ENCODE measurements around the gene GCC2. TPM values are rescaled to one million over a fixed set of nuclear protein-coding genes. Genes with fewer than 3 reads are reported as not detected.

GCC2 gene
- polyA plus RNA-seq, 1 donor from 2014 or later, result 23.6 TPM

- Histone ChIP-seq H3K4me3 (ENCODE audit: low read length) (no peak overlapping the region), H3K9me3 (ENCODE audit: low read length) (no peaks in the 10 kb centered on the region), H2AFZ (ENCODE audit: low read depth, low read length) (no peak overlapping the region), H3F3A (ENCODE audit: insufficient read depth, low read length, poor library complexity, severe bottlenecking) (no peaks in the 10 kb centered on the region), H3K79me2 (replicated peaks; ENCODE audit: insufficient read depth, low read length) (no peaks in the 10 kb centered on the region), H3K9ac (ENCODE audit: low read length) (no peak overlapping the region), H3K9me2 (ENCODE audit: insufficient read depth, low read length) (no peaks in the 10 kb centered on the region), H3K27ac (ENCODE audit: low read length) (no peak overlapping the region), H3K27me3 (ENCODE audit: insufficient read depth, low read depth, low read length) (no peaks in the 10 kb centered on the region), H3K36me3 (ENCODE audit: insufficient read depth, low read length) (no peaks in the 10 kb centered on the region), H3K4me2 (ENCODE audit: low read length) (no peak overlapping the region), H4K20me1 (ENCODE audit: insufficient read depth) (no peaks in the 10 kb centered on the region)
- no peak for TF ChIP-seq EZH2 (IDR thresholded peaks at IDR 0.05; ENCODE audit: borderline replicate concordance, insufficient read depth, low read length, poor library complexity, severe bottlenecking)
- no peak for TF ChIP-seq EP300 (conservative IDR thresholded peaks at IDR 0.05; ENCODE audit: poor library complexity, severe bottlenecking)
- no peak for TF ChIP-seq POLR2AphosphoS5 (IDR thresholded peaks at IDR 0.05)
- no peak for TF ChIP-seq SMC3 (conservative IDR thresholded peaks at IDR 0.05; ENCODE audit: poor library complexity)
- no peak for TF ChIP-seq RAD21 (conservative IDR thresholded peaks at IDR 0.05)
- TF ChIP-seq MXI1 (conservative IDR thresholded peaks at IDR 0.05; ENCODE audit: poor library complexity, severe bottlenecking), result no peak
- TF ChIP-seq CTCF (IDR thresholded peaks at IDR 0.05; ENCODE audit: poor library complexity, severe bottlenecking), result no peak
- TF ChIP-seq TAF1 (IDR thresholded peaks at IDR 0.05; ENCODE audit: low read depth), result no peak
- TF ChIP-seq, protein P1, sequence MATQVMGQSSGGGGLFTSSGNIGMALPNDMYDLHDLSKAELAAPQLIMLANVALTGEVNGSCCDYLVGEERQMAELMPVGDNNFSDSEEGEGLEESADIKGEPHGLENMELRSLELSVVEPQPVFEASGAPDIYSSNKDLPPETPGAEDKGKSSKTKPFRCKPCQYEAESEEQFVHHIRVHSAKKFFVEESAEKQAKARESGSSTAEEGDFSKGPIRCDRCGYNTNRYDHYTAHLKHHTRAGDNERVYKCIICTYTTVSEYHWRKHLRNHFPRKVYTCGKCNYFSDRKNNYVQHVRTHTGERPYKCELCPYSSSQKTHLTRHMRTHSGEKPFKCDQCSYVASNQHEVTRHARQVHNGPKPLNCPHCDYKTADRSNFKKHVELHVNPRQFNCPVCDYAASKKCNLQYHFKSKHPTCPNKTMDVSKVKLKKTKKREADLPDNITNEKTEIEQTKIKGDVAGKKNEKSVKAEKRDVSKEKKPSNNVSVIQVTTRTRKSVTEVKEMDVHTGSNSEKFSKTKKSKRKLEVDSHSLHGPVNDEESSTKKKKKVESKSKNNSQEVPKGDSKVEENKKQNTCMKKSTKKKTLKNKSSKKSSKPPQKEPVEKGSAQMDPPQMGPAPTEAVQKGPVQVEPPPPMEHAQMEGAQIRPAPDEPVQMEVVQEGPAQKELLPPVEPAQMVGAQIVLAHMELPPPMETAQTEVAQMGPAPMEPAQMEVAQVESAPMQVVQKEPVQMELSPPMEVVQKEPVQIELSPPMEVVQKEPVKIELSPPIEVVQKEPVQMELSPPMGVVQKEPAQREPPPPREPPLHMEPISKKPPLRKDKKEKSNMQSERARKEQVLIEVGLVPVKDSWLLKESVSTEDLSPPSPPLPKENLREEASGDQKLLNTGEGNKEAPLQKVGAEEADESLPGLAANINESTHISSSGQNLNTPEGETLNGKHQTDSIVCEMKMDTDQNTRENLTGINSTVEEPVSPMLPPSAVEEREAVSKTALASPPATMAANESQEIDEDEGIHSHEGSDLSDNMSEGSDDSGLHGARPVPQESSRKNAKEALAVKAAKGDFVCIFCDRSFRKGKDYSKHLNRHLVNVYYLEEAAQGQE (IDR thresholded peaks at IDR 0.05; ENCODE audit: borderline replicate concordance), result no peak
These were observed 49.5 kb upstream of the GCC2 start for GRCh38 chr2:108399479-108399878.

DNA sequence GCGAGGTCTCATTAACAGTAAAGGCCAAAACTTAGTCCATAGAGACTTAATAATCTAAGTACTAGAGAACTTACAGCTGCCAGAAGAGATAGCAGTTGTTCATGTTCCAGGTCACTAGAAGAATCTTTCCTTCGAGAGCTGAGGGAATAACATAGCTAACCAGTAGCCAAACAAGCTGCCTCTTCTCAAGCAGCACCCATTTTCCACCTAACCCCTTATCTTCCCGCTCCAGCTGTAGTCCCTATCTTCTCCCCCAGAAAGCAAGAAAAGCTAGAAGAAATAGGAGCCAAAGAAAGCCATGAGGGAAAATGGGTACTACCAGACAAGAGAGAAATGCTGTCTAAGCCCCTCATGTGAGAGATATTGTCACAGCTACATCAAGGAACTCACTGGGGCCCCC is 47.2 kb upstream of the GCC2 start:
- Histone ChIP-seq H4K20me1 (ENCODE audit: insufficient read depth) (no peaks in the 10 kb centered on the region), H3K9ac (ENCODE audit: low read length) (no peak overlapping the region), H3K79me2 (replicated peaks; ENCODE audit: insufficient read depth, low read length) (no peaks in the 10 kb centered on the region), H3K27ac (ENCODE audit: low read length) (no peak overlapping the region), H3K9me2 (ENCODE audit: insufficient read depth, low read length) (no peaks in the 10 kb centered on the region), H3K27me3 (ENCODE audit: insufficient read depth, low read depth, low read length) (no peaks in the 10 kb centered on the region), H3F3A (ENCODE audit: insufficient read depth, low read length, poor library complexity, severe bottlenecking) (no peaks in the 10 kb centered on the region), H3K4me3 (ENCODE audit: low read length) (no peak overlapping the region), H3K4me2 (ENCODE audit: low read length) (no peak overlapping the region), H2AFZ (ENCODE audit: low read depth, low read length) (no peak overlapping the region), H3K36me3 (ENCODE audit: insufficient read depth, low read length) (no peaks in the 10 kb centered on the region), H3K9me3 (ENCODE audit: low read length) (no peaks in the 10 kb centered on the region)
- TF ChIP-seq CTCF (IDR thresholded peaks at IDR 0.05; ENCODE audit: poor library complexity, severe bottlenecking) (no peak), POLR2AphosphoS5 (IDR thresholded peaks at IDR 0.05) (no peak), EZH2 (IDR thresholded peaks at IDR 0.05; ENCODE audit: borderline replicate concordance, insufficient read depth, low read length, poor library complexity, severe bottlenecking) (no peak), EP300 (conservative IDR thresholded peaks at IDR 0.05; ENCODE audit: poor library complexity, severe bottlenecking) (no peak), MXI1 (conservative IDR thresholded peaks at IDR 0.05; ENCODE audit: poor library complexity, severe bottlenecking) (no peak), TAF1 (IDR thresholded peaks at IDR 0.05; ENCODE audit: low read depth) (no peak), RAD21 (conservative IDR thresholded peaks at IDR 0.05) (no peak), SMC3 (conservative IDR thresholded peaks at IDR 0.05; ENCODE audit: poor library complexity) (no peak)
- TF ChIP-seq, protein P1 (IDR thresholded peaks at IDR 0.05; ENCODE audit: borderline replicate concordance), result no peak

All from neural cell (in vitro differentiated cells).